ENCODE data around the gene B3GALT6.

The B3GALT6 gene

DNA sequence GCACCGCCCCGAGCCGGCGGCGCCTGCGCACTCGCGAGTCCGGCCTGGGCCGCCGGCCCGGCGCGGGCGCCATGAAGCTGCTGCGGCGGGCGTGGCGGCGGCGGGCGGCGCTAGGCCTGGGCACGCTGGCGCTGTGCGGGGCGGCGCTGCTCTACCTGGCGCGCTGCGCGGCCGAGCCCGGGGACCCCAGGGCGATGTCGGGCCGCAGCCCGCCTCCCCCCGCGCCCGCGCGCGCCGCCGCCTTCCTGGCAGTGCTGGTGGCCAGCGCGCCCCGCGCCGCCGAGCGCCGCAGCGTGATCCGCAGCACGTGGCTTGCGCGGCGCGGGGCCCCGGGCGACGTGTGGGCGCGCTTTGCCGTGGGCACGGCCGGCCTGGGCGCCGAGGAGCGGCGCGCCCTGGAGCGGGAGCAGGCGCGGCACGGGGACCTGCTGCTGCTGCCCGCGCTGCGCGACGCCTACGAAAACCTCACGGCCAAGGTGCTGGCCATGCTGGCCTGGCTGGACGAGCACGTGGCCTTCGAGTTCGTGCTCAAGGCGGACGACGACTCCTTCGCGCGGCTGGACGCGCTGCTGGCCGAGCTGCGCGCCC is at the start of gene B3GALT6:
B3GALT6 (plus strand) TSS at position 30 of the 588 bp plus-strand sequence; CDS start at position 72, 42 bp downstream.
- FAIRE-seq (no peak), DNase-seq (ENCODE audit: insufficient read length, low spot score) (no peak)
- TF ChIP-seq, protein P1, sequence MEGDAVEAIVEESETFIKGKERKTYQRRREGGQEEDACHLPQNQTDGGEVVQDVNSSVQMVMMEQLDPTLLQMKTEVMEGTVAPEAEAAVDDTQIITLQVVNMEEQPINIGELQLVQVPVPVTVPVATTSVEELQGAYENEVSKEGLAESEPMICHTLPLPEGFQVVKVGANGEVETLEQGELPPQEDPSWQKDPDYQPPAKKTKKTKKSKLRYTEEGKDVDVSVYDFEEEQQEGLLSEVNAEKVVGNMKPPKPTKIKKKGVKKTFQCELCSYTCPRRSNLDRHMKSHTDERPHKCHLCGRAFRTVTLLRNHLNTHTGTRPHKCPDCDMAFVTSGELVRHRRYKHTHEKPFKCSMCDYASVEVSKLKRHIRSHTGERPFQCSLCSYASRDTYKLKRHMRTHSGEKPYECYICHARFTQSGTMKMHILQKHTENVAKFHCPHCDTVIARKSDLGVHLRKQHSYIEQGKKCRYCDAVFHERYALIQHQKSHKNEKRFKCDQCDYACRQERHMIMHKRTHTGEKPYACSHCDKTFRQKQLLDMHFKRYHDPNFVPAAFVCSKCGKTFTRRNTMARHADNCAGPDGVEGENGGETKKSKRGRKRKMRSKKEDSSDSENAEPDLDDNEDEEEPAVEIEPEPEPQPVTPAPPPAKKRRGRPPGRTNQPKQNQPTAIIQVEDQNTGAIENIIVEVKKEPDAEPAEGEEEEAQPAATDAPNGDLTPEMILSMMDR (IDR thresholded peaks at IDR 0.05; ENCODE audit: insufficient read depth, missing control alignments): no peak

DNA sequence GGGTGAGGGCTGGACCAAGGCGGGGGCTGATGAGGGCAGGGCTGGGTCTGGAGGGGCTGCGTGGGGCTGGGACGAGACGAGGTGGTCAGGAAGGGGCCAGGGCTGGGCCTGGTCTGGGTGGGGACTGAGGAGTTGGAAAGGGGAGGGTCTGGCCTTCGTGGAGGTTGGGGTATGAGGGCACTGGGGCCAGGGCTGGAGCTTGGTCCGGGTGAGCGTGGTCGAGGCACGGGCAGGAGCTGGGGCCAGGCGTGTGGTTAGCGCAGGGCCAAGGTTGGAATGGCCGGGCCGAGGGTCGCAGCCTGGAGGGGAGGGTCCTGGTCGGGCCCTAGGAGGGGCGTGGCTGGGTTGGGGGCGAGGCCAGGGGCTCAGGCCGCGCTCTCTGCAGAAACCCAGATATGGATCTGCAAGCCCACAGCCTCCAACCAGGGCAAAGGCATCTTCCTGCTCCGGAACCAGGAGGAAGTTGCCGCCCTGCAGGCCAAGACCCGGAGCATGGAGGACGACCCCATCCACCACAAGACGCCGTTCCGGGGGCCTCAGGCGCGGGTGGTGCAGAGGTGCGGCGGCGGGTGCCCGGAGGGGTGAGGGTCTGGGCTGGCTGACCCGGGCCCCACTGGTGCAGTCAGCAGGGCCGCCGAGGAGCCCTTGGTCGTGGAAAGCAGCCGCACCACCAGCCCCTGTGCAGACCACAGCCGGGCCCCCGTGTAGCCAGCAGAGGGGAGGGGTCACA is 49.4 kb upstream of the B3GALT6 start:
- DNase-seq (ENCODE audit: insufficient read length, low spot score) (no peak), FAIRE-seq (no peak)
- TF ChIP-seq, protein P1 (IDR thresholded peaks at IDR 0.05; ENCODE audit: insufficient read depth, missing control alignments): no peak

- DNase-seq (ENCODE audit: insufficient read length, low spot score) (no peak), FAIRE-seq (no peak)
- TF ChIP-seq, protein P1 (IDR thresholded peaks at IDR 0.05; ENCODE audit: insufficient read depth, missing control alignments): no peak
These were observed 48.8 kb upstream of the B3GALT6 start for GRCh38 chr1:1183221-1183747.

GRCh38 chr1:1183833-1184775 is 47.9 kb upstream of the B3GALT6 start:
- DNase-seq (ENCODE audit: insufficient read length, low spot score) (no peak), FAIRE-seq (no peak)
- TF ChIP-seq, protein P1 (IDR thresholded peaks at IDR 0.05; ENCODE audit: insufficient read depth, missing control alignments): no peak

DNA sequence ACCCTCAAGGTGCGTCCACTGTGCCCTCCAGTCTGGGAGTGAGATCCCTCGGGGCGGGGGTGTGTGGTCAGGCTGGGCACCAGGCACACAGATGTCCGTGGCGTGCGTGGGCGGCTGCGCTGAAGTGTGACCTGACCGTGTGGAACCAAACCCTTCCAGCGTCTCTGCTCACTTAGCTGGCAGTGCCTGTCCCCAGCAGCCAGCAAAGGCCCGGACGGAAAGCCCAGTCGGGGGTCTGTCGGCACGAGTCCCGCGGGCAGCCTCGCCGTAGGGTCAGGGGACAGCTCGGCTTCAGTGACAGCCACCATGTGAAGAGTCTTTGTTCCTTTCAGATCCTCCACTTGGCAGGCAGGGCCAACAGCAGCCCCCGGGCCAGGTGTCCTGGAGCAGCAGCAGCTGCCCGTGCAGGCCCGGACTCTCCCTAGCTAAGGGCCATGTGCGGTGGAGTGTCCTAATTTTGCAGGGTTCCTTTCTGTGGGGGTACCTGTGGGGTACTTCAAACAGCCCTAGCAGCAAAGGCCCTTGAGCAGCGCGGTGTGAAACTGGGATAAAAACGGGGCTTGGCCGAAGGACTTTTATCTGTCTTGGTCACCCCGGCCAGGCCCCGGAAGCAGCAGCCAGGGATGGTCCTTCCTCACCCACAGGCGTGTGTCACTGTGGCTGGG is 46.8 kb upstream of the B3GALT6 start:
- no peak for FAIRE-seq

GRCh38 chr1:1187938-1188337 is 44.1 kb upstream of the B3GALT6 start:
- TF ChIP-seq, protein P1 (IDR thresholded peaks at IDR 0.05; ENCODE audit: insufficient read depth, missing control alignments): no peak
- no peak for FAIRE-seq

More for the DNA sequence above, 46.8 kb upstream of the B3GALT6 start:
- no peak for DNase-seq (ENCODE audit: insufficient read length, low spot score)
- TF ChIP-seq, protein P1 (IDR thresholded peaks at IDR 0.05; ENCODE audit: insufficient read depth, missing control alignments): no peak

More at GRCh38 chr1:1187938-1188337, 44.1 kb upstream of the B3GALT6 start:
- DNase-seq (ENCODE audit: insufficient read length, low spot score): no peak

Measured in D721Med (cell line).